ENCODE results near the gene ADRB1. TPM values are rescaled to one million over a fixed set of nuclear protein-coding genes. Genes with fewer than 3 reads are reported as not detected.

Gene ADRB1
- polyA plus RNA-seq, 1 experiment, result not detected

DNA sequence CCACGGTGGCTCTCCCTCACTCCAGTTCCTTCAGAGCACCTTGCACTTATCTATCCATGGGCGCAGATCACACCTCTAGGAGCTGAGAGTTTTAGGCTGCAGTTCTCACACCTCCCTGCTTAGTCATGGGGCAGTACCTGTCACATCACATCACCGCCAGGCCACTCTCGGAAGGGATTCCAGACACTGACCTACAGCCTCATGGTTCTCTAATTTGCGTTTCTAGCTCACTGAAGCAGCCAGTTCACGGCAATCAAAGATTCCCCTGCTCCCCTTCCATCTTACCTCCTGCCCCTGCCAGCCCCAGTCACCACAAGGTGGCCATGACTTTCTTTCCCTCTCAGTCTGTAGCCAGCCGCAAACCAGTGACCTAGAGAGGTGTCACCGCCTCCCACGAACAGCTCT is 34.2 kb downstream of the ADRB1 start:
- no peak for DNase-seq (ENCODE audit: low read depth, low spot score)
- TF ChIP-seq, protein P1, sequence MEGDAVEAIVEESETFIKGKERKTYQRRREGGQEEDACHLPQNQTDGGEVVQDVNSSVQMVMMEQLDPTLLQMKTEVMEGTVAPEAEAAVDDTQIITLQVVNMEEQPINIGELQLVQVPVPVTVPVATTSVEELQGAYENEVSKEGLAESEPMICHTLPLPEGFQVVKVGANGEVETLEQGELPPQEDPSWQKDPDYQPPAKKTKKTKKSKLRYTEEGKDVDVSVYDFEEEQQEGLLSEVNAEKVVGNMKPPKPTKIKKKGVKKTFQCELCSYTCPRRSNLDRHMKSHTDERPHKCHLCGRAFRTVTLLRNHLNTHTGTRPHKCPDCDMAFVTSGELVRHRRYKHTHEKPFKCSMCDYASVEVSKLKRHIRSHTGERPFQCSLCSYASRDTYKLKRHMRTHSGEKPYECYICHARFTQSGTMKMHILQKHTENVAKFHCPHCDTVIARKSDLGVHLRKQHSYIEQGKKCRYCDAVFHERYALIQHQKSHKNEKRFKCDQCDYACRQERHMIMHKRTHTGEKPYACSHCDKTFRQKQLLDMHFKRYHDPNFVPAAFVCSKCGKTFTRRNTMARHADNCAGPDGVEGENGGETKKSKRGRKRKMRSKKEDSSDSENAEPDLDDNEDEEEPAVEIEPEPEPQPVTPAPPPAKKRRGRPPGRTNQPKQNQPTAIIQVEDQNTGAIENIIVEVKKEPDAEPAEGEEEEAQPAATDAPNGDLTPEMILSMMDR (IDR thresholded peaks at IDR 0.05; ENCODE audit: low read depth, low read length), result no peak
- no peak overlapping the region for H3K27ac ChIP-seq (ENCODE audit: low read depth, low read length)
- POLR2A ChIA-PET, result no interaction called here
- no peak overlapping the region for H3K4me3 ChIP-seq (ENCODE audit: low read depth, low read length)
- no peaks in the 10 kb centered on the region for H3K9me3 ChIP-seq (ENCODE audit: control insufficient read depth, insufficient read depth, low read length)
- CTCF ChIA-PET, result no interaction called here
- peaks cover 5% of the 10 kb centered on the region for H3K27me3 ChIP-seq (ENCODE audit: control insufficient read depth, insufficient read depth, low read length)

DNA sequence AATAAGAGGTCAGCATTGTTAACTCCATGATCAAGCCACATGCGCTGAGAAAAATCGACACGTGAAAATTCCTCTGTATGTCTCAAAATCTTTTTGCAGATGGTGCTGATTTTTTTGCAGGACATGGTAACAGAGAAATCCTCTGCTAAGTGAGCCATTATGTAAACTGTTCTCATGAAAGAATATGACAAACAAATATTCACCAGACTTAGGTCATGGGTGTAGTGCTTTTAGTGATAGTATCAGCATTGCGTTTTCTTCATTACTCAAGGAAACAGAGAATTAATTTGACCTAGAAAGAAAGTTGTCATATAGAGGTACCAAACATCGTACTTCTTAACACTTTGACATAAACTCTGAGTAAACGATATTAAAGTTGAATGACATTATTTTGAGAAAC is 34.7 kb downstream of the ADRB1 start:
- TF ChIP-seq, protein P1 (IDR thresholded peaks at IDR 0.05; ENCODE audit: low read depth, low read length), result no peak
- CTCF ChIA-PET, result no interaction called here

DNA sequence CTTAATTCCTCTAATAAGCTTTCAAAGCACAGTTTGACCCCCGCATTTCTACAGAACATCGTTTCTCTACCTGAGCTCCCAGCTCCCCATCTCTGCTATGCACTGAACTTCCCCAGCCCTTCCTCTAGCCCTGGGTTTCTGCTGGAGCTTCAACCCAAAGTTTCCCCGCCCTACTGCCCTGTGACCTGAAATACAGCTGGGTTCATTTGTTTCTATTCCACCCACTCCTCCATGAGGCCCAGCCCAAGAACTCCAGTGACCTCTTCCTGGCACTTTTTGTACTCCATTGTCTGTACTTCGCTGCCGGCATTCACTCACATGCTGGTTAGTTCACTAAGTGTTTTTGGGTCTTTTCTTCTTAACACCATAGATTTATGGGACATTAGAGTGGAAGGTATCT is 35.8 kb downstream of the ADRB1 start:
- H3K4me3 ChIP-seq (ENCODE audit: low read depth, low read length), result no peak overlapping the region
- no peaks in the 10 kb centered on the region for H3K9me3 ChIP-seq (ENCODE audit: control insufficient read depth, insufficient read depth, low read length)
- POLR2A ChIA-PET, result no interaction called here
- H3K27ac ChIP-seq (ENCODE audit: low read depth, low read length), result no peak overlapping the region
- H3K27me3 ChIP-seq (ENCODE audit: control insufficient read depth, insufficient read depth, low read length), result peaks cover 3% of the 10 kb centered on the region
- CTCF ChIA-PET, result no interaction called here
- DNase-seq (ENCODE audit: low read depth, low spot score), result no peak
- TF ChIP-seq, protein P1 (IDR thresholded peaks at IDR 0.05; ENCODE audit: low read depth, low read length), result no peak

More for the DNA sequence above, 34.7 kb downstream of the ADRB1 start:
- H3K9me3 ChIP-seq (ENCODE audit: control insufficient read depth, insufficient read depth, low read length), result no peaks in the 10 kb centered on the region
- no peak overlapping the region for H3K27ac ChIP-seq (ENCODE audit: low read depth, low read length)
- POLR2A ChIA-PET, result no interaction called here
- no peak for DNase-seq (ENCODE audit: low read depth, low spot score)
- H3K4me3 ChIP-seq (ENCODE audit: low read depth, low read length), result no peak overlapping the region
- peaks cover 5% of the 10 kb centered on the region for H3K27me3 ChIP-seq (ENCODE audit: control insufficient read depth, insufficient read depth, low read length)

DNA sequence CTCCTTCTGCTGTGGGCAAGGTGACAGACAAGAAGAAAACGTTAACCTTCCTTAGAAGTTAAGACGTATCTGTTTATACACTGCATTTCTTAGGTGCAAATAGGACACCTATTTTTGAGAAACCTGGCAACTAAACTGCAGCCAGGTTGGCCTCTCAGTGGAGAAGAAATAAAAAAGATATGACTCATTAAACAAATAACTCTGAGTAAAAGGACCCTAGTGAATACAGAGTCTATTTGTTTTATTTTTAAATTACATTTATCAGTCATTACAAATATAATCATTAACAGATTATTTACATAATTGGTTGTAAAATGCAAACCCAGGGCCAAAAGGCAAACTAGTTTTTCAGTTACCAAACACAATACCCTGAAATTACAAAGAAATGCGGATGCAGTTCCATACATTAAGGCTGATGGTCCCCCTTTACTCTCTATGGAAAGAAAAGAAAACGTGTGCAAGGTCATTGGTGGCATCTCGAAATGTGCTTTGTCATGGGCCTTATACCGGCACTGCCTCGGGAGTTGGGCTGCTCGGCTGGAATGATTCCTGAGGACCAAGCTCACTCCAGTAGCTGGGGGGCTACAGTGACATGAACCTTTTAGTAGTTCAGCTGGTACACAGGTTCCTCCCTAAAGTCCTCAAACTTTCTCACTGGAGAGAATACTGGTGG is 38.4 kb downstream of the ADRB1 start:
- Histone ChIP-seq H3K27ac (ENCODE audit: low read depth, low read length) (no peak overlapping the region), H3K4me3 (ENCODE audit: low read depth, low read length) (no peak overlapping the region), H3K27me3 (ENCODE audit: control insufficient read depth, insufficient read depth, low read length) (peaks cover 3% of the 10 kb centered on the region), H3K9me3 (ENCODE audit: control insufficient read depth, insufficient read depth, low read length) (no peaks in the 10 kb centered on the region)
- no peak for DNase-seq (ENCODE audit: low read depth, low spot score)
- ChIA-PET CTCF (no interaction called here), POLR2A (no interaction called here)
- TF ChIP-seq, protein P1 (IDR thresholded peaks at IDR 0.05; ENCODE audit: low read depth, low read length), result no peak

DNA sequence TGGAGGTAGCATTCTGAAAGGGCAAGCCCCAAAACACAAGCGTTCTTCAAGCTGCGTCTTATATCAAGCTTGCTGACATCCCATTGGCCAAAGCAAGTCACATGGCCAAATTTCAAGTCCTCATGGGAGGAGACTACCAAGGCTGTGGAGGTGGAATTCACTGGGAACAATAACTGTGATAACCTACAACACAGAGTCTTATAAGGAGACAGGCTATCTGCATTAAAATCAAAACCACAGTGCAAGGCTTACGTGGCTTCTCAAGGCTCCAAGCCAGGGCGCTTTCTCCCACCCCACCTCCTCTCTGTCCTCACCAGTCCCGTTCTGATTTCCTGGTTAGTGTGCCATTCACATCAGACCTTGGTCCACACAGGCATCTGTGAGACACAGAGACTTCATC is 39.4 kb downstream of the ADRB1 start:
- no peak for DNase-seq (ENCODE audit: low read depth, low spot score)
- Histone ChIP-seq H3K27ac (ENCODE audit: low read depth, low read length) (no peak overlapping the region), H3K4me3 (ENCODE audit: low read depth, low read length) (no peak overlapping the region), H3K27me3 (ENCODE audit: control insufficient read depth, insufficient read depth, low read length) (peaks cover 3% of the 10 kb centered on the region), H3K9me3 (ENCODE audit: control insufficient read depth, insufficient read depth, low read length) (no peaks in the 10 kb centered on the region)
- CTCF ChIA-PET, result no interaction called here
- TF ChIP-seq, protein P1 (IDR thresholded peaks at IDR 0.05; ENCODE audit: low read depth, low read length), result no peak
- POLR2A ChIA-PET, result no interaction called here
